Embryonic facial prominence (tissue), 1 donor: ENCODE measurements around the gene ATP5PD.
"Not testable (repeated sequence)": the region's sequence is repeated elsewhere in the genome, so short reads cannot be mapped to it uniquely, and the experiment has no call there.

Source experiments
- DNase-seq: peaks from one replicate; pipeline ENCODE4 v3.0.0-alpha.2; 2016; ENCODE audit errors: extremely low spot score

Gene ATP5PD

GRCh38 chr17:75051941-75052340 is 5.2 kb upstream of the ATP5PD start:
- no peak for DNase-seq

GRCh38 chr17:75049706-75050105 is 2.9 kb upstream of the ATP5PD start:
- DNase-seq, result no peak

GRCh38 chr17:75049057-75049456 is 2.3 kb upstream of the ATP5PD start:
- DNase-seq, result peak; percentile 3

- DNase-seq, result peak; percentile 4
These were observed 1.6 kb upstream of the ATP5PD start for GRCh38 chr17:75048249-75048878.

DNA sequence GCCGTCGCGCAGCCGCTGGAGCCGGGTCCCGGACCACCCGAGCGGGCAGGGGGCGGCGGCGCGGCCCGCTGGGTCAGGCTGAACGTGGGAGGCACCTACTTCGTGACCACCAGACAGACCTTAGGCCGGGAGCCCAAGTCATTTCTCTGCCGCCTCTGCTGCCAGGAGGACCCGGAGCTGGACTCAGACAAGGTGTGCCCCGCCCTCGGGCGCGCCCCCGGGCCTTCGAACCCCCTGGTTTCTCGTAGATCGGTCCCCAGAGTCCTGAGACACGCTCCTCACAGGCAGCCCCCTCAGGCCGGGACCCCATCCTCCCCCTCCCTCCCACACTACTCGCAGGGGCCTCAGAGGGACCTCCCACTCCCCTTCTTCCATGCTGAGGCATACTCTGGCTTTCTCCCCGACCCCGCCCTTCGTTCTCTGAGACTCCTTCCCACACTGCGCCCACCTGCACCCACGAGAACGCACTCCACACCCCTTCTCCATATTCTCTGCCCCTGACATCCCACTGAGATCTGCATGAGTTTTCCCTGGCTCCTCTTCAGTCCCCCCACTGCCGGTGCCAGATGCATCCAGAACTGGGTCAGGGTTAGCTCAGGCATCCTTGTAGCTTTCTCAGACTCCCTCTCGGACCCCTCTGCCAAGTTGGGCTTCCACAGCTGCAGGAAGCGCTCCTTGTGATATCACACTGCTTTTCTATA is 779 bp upstream of the ATP5PD start:
- DNase-seq, result peak; percentile 16

DNA sequence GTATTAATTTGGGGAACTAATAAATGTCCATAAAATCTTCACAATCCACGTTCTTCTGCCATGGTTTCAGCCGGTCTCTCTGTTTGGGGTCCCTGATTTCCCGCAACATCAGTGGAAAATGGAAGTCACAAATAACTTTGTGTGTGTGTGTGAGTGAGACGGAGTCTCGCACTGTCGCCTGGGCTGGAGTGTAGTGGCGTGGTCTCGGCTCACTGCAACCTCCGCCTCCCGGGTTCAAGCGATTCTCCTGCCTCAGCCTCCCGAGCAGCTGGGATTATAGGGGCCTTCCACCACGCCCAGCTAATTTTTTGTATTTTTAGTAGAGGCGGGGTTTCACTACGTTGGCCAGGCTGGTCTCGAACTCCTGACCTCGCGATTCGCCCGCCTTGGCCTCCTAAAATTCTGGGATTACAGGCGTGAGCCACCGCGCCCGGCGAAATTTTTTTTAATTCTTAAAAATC is 793 bp downstream of the ATP5PD start:
- DNase-seq, result not testable (repeated sequence)

DNA sequence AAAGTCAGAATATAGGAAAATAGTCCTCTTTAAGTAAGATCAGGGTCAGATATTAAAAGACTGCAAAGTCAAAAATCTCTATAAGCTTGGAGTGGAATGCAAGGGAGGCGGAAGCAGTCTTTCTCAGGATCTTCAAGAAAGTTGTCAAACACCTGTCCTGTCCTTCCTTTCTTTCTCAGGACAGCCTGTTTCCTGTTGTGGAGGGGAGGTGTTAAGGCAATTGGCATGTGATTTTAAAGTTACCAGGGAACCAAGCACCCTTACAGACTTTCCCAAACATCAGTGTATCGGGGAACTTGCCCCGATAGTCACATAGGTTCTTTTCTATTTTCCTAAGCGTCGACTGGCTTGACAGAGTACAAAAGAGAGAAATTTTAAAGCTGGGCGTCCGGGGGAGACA is 2.1 kb downstream of the ATP5PD start:
- DNase-seq, result no peak

GRCh38 chr17:75043789-75044188 is 3.0 kb downstream of the ATP5PD start:
- DNase-seq, result not testable (repeated sequence)

GRCh38 chr17:75041656-75042280 is 5.0 kb downstream of the ATP5PD start:
- DNase-seq, result no peak

DNA sequence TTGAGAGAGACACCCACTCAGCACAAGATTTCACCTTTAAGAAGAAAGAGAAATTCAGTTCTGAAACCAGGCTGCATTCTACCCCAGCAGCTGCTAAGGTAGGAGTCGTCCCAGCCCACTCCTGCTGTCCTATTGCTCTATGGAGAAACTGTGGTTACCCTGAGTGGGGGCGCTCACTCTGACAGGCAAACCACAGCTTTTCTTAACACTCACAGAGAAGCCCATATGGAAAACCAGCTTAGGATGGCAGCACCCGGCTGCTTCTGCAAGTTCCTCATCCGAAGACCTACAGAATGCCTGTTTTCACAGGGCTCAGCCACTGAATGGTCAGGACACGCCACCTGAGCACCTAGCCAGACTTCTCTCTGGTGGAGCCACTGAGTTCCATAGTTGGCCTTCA is 7.5 kb downstream of the ATP5PD start:
- no peak for DNase-seq

DNA sequence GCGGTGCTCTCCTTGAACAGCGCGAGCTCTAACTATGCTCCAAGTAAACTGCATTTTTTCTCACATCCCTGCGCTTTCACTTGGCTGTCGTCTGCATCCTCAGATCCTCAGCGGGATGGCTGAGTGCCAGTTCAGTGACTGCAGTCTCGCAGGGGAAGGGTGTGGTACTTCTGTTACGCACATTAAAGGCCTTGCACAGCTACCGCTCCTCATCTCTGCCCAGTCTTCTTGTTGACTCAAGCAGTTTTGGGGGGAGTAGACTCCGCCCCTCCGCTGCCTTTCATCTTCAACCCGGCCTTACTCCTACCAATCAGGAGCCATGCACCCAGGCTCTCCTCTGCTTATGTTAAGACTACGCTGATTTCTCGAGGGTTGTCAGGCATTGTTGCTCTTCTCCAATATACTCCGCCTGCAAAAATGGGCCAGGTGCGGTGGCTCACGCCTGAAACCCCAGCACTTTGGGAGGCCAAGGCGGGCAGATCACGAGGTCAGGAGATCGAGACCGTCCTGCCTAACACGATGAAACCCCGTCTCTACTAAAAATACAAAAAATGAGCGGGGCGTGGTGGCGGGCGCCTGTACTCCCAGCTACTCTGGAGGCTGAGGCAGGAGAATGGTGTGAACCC is 10.0 kb downstream of the ATP5PD start:
- DNase-seq, result peak; percentile 59

- DNase-seq, result peak; percentile 64
These were observed 12.4 kb downstream of the ATP5PD start for GRCh38 chr17:75034236-75034908.

GRCh38 chr17:75033346-75034235 is 13.2 kb downstream of the ATP5PD start:
- DNase-seq, result peak; percentile 81

DNA sequence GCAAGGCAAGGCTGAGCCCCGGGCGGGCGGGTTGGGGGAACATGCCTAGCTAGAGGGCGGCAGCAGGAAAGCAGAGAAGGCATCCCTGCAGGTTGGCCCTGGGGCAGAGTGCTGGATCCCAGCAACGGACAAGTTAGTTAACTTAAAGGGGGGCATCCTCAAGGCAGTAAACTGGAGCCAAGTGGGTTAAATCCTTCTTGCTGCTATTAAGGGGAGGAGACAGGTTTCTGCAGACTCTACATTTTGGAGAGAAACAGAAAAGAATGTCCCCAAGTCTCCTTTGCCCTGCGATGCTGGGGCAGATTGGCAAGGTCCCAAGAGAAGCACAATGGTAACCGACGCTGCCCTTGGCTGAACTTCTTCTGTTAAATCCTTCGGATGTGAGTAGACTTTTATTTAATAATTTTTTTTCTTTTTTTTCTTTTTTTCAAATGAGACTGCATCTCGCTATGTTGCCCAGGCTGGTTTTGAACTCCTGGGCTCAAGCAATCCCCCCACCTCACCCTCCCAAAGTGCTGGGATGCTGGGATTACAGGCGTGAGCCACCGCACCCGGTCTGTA is 14.0 kb downstream of the ATP5PD start:
- DNase-seq, result no peak

- peak; percentile 50 for DNase-seq
These were observed 14.6 kb downstream of the ATP5PD start for GRCh38 chr17:75031972-75032719.

DNA sequence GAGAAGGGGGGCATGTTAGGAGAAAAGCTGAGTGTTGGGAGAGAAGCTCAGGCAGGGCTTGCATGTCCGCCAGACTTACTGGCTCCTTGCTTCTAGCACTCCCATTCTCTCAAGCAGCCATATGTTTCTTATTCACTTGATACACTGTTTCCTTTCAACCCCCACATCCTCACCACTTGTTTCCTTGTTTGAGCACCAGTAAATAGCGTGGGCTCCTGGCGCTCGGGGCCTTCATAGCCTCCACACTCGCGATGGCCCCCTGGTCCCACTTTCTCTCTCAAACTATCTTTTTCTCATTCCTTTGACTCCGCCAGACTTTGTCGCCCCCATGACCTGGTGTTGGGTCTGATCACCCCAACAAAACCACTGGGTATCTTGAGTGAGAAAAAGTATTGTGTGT is 16.6 kb downstream of the ATP5PD start:
- DNase-seq, result no peak

GRCh38 chr17:75026650-75027049 is 20.1 kb downstream of the ATP5PD start:
- DNase-seq, result not testable (repeated sequence)

- not testable (repeated sequence) for DNase-seq
These were observed 21.4 kb downstream of the ATP5PD start for GRCh38 chr17:75025398-75025734.

DNA sequence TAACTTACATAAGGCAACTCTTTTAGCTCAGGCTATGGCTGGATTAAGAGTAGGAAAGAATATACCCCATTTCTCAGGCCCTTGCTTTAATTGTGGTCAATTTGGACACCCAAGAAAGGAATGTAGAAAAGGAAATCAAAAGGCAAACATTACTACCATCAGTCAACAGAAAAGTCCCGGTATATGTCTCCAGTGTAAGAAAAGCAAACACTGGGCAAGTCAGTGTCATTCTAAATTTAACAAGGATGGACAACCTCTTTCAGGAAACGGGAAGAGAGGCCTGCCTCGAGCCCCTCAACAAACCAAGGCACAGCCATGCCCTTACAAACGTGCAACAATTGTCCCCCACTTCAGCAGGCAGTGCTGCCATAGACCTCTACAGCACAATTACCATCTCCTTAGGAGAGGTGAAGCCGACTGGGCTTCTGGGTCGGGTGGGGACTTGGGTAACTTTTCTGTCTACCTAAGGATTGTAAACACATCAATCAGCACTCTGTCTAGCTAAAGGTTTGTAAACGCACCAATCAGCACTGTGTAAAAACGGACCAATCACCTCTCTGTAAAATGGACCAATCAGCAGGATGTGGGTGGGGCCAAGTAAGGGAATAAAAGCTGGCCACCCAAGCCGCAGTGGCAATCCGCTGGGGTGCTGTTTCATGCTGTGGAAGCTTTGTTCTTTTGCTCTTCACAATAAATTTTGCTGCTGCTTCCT is 21.9 kb downstream of the ATP5PD start:
- no peak for DNase-seq
